Measurements from ENCODE around the gene SLC46A2.

Gene SLC46A2

GRCh38 chr9:112858005-112858404, 32.7 kb downstream of the SLC46A2 start:
- no peaks in the 10 kb centered on the region for H3K4me1 Mint-ChIP-seq (ENCODE audit: low read depth)
- H3K36me3 Mint-ChIP-seq, result peaks cover 2% of the 10 kb centered on the region
- no peak overlapping the region for H3K27ac Mint-ChIP-seq
- no peaks in the 10 kb centered on the region for H3K27me3 Mint-ChIP-seq
- no peaks in the 10 kb centered on the region for H3K9me3 Mint-ChIP-seq (ENCODE audit: low read depth)
- H3K4me3 Mint-ChIP-seq, result no peak overlapping the region

DNA sequence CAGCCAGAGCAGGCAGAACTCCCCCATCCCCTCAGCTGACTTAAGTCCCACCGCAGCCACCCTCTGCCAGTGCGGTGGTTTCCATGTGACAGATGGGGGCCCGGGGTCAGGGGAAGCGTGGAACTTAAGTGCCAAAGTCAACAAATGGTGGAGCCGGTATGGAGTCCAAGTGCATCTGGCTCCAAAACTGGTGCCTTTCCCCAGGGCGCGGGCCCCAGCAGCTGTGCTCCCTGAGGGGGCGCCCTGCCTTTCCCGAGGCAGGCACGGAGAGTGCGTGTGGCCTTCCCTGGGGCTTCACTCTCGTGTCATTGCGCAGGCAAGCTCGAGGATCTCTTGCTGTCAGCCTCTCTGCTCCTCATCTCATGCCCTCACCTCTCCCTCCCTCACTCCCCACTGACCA, 33.8 kb downstream of the SLC46A2 start:
- Mint-ChIP-seq H3K27me3 (no peaks in the 10 kb centered on the region), H3K36me3 (peaks cover 7% of the 10 kb centered on the region), H3K9me3 (ENCODE audit: low read depth) (no peaks in the 10 kb centered on the region), H3K4me1 (ENCODE audit: low read depth) (no peaks in the 10 kb centered on the region), H3K4me3 (no peak overlapping the region), H3K27ac (no peak overlapping the region)

DNA sequence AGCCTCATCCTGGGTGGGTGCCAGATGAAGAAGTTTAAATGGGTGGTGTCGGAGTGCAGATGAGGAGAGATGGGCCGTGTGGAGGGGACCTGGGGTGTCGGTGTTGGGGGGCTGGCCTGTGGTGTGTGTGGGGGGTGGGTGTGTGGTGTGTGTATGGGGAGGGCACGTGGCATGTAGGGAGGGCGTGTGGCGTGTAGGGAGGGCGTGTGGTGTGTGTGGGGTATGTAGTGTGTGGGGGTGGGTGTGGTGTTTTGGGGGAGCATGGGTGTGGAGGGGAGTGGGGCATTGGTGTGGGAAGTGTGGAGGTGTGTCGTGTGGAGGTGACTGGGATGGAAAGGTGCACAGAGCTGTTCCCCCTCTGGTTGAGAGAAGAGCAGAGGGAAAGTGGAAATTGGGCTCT, 34.5 kb downstream of the SLC46A2 start:
- Mint-ChIP-seq H3K4me3 (no peak overlapping the region), H3K27ac (no peak overlapping the region), H3K4me1 (ENCODE audit: low read depth) (no peaks in the 10 kb centered on the region)

GRCh38 chr9:112854657-112855056, 36.0 kb downstream of the SLC46A2 start:
- Mint-ChIP-seq H3K4me3 (no peak overlapping the region), H3K27me3 (no peaks in the 10 kb centered on the region), H3K36me3 (peaks cover 12% of the 10 kb centered on the region), H3K27ac (no peak overlapping the region), H3K4me1 (ENCODE audit: low read depth) (peaks cover under 1% of the 10 kb centered on the region), H3K9me3 (ENCODE audit: low read depth) (no peaks in the 10 kb centered on the region)

More for the DNA sequence above, 34.5 kb downstream of the SLC46A2 start:
- Mint-ChIP-seq H3K36me3 (peaks cover 10% of the 10 kb centered on the region), H3K9me3 (ENCODE audit: low read depth) (no peaks in the 10 kb centered on the region), H3K27me3 (no peaks in the 10 kb centered on the region)

- H3K36me3 Mint-ChIP-seq, result peaks cover 12% of the 10 kb centered on the region
- H3K9me3 Mint-ChIP-seq (ENCODE audit: low read depth), result no peaks in the 10 kb centered on the region
- no peak overlapping the region for H3K27ac Mint-ChIP-seq
- no peak overlapping the region for H3K4me3 Mint-ChIP-seq
- no peaks in the 10 kb centered on the region for H3K27me3 Mint-ChIP-seq
- H3K4me1 Mint-ChIP-seq (ENCODE audit: low read depth), result peaks cover 2% of the 10 kb centered on the region
Measured at GRCh38 chr9:112853882-112854585, 36.6 kb downstream of the SLC46A2 start.

DNA sequence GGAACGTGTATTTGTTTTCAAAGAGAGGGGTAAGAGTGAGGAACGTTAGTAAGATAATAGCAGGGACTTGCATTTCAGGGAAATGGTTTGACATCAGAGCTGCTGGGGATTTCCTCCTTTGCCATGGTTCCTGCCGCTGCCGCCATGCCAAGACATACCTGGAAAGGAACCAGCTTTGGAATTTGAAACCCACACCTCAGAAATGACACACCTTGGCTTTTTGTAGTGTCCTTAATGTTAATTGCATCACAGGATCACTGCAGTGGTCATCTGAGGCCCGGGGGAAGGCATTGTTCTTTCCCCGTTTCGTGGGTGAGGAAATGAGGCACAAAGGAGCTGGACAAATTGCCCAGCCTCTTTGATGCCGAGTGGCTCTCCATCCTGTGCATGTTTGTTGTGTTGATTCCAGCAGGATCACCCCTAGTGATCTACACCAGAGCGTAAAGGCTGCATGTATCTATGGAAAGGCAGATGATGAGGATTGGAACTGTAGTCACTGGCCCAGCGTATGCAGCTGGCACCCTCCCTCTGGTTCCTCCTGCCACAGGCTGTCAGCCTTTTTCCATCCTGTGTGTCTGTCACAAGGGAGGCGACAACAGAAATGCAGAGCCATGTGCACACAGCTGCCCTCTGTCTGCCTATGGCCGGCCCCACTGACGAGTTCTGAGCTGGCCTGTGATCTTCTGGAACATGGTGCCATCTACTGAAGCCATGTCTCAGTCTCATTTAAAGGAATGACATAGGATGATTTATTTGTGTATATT, 37.8 kb downstream of the SLC46A2 start:
- H3K4me3 Mint-ChIP-seq, result no peak overlapping the region
- peaks cover 12% of the 10 kb centered on the region for H3K36me3 Mint-ChIP-seq
- no peaks in the 10 kb centered on the region for H3K27me3 Mint-ChIP-seq
- H3K27ac Mint-ChIP-seq, result no peak overlapping the region
- H3K9me3 Mint-ChIP-seq (ENCODE audit: low read depth), result no peaks in the 10 kb centered on the region
- H3K4me1 Mint-ChIP-seq (ENCODE audit: low read depth), result peaks cover 4% of the 10 kb centered on the region

DNA sequence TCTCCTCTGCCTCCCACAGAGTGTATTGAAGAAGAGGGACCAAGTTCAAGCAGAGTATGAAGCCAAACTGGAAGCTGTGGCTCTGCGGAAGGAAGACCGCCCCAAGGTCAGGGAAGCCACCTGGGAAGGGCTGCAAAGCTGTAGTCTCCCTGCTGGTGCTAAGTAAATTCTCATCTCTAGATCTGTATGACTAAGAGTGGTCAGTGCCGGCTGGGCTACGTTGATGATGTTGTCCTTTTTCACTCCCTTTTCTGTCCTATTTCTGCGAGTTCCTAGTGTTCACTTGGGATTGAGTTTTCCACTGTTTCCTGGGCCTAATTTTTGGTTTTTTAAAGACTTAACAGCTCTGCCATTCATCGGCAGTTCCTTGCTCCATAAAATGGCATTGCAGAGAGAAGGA, 39.8 kb downstream of the SLC46A2 start:
- Mint-ChIP-seq H3K27ac (no peak overlapping the region), H3K4me3 (no peak overlapping the region), H3K4me1 (ENCODE audit: low read depth) (peaks cover 4% of the 10 kb centered on the region), H3K36me3 (peaks cover 16% of the 10 kb centered on the region), H3K9me3 (ENCODE audit: low read depth) (no peaks in the 10 kb centered on the region), H3K27me3 (no peaks in the 10 kb centered on the region)

- Mint-ChIP-seq H3K27ac (no peak overlapping the region), H3K36me3 (peaks cover 16% of the 10 kb centered on the region)
Measured at GRCh38 chr9:112849363-112849922, 41.2 kb downstream of the SLC46A2 start.

DNA sequence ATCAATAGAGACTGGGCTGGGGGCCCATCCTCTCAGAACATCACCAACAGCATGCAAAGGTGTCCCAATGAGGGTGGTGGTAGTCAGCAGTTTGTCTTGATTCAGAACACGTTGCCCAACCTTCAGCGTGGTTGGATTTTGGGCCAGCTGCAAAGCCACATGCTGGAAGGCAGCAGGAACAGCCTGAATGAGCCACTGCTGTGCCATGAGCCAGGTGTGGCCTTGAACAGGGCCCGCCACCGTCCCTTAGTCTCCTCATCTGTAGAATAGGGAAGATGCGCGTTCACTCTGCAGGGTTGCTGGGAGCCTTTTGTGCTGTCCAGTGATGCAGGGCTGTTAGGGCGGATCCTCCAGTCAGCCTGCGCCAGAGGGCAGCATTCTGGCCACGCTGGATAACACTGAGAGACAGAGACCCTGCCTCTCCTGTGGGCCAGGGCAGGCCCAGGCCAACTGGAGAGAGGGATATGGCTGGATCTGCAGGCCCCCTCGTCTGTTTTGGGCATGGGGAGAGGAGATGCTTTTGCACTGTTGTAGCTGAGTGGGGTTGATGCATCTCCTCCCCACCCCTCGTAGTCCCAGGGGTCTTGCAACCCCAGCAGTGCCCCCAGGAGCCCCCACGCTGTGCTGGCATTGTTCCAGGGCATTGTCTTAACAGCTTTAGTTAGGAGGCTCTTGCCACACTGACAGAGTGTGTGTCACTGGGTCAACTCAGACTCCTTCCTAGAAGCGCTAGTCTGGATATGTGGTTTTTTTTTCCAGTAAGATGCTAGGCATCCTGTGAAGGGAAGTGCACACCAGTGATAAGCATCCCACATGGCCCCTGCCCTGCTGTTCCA, 42.1 kb downstream of the SLC46A2 start:
- Mint-ChIP-seq H3K36me3 (peaks cover 14% of the 10 kb centered on the region), H3K4me3 (no peak overlapping the region), H3K27ac (no peak overlapping the region), H3K9me3 (ENCODE audit: low read depth) (no peaks in the 10 kb centered on the region), H3K27me3 (no peaks in the 10 kb centered on the region), H3K4me1 (ENCODE audit: low read depth) (peaks cover 12% of the 10 kb centered on the region)

More at GRCh38 chr9:112849363-112849922, 41.2 kb downstream of the SLC46A2 start:
- Mint-ChIP-seq H3K4me3 (no peak overlapping the region), H3K27me3 (no peaks in the 10 kb centered on the region), H3K4me1 (ENCODE audit: low read depth) (peaks cover 6% of the 10 kb centered on the region), H3K9me3 (ENCODE audit: low read depth) (no peaks in the 10 kb centered on the region)

DNA sequence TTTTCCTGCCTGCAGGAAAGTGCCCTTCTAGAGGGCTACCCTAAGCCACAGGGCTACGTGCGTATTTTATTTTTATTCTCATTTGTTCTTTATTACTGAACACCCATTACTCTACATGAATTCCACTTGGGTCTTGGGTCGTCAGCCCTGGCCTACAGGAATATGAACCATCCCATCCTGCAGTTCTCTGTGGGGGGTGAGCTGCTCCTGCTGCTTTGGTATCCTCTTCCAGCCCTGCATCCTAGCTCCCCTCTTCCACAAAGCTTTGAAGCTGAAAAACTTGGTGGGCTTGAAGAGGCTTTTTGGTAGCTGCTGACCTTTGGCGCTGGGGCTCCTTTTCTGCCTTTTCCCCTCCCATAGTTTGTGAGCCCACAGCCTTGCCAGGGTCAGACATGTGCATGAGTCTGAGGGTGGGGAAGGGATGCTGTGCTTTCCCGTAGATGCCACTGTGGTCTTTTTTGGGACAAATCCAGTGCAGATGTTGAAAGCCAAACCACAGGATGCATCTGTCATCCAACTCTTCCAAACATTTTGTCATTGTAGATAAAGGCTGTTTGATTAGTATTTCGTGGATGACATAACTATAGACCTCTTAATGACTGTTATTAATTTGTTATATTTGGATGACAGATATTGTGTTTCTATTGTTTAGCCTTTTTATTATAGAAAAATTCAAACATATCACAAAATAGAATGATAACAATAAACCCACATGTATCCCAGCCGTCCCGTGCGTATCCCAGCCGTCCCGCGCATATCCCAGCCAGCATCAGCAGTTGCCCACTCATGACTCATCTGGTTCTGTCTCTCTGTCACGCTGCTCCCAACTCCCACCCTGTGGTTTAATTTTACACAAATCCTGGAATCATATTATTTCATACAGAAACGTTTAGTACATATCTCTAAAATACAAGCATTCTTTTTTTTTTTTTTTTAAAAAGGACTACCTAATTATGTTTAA, 43.9 kb downstream of the SLC46A2 start:
- Mint-ChIP-seq H3K36me3 (peaks cover 9% of the 10 kb centered on the region), H3K9me3 (ENCODE audit: low read depth) (no peaks in the 10 kb centered on the region), H3K4me1 (ENCODE audit: low read depth) (peaks cover 12% of the 10 kb centered on the region), H3K27ac (no peak overlapping the region), H3K4me3 (no peak overlapping the region), H3K27me3 (no peaks in the 10 kb centered on the region)

GRCh38 chr9:112844771-112845542, 45.7 kb downstream of the SLC46A2 start:
- H3K4me1 Mint-ChIP-seq (ENCODE audit: low read depth), result peaks cover 12% of the 10 kb centered on the region

GRCh38 chr9:112842555-112842954, 48.1 kb downstream of the SLC46A2 start:
- H3K36me3 Mint-ChIP-seq, result peaks cover 7% of the 10 kb centered on the region
- H3K4me1 Mint-ChIP-seq (ENCODE audit: low read depth), result peaks cover 9% of the 10 kb centered on the region
- no peak overlapping the region for H3K4me3 Mint-ChIP-seq
- no peaks in the 10 kb centered on the region for H3K27me3 Mint-ChIP-seq
- no peak overlapping the region for H3K27ac Mint-ChIP-seq
- no peaks in the 10 kb centered on the region for H3K9me3 Mint-ChIP-seq (ENCODE audit: low read depth)

More at GRCh38 chr9:112844771-112845542, 45.7 kb downstream of the SLC46A2 start:
- Mint-ChIP-seq H3K27me3 (no peaks in the 10 kb centered on the region), H3K36me3 (peaks cover 4% of the 10 kb centered on the region), H3K4me3 (no peak overlapping the region), H3K9me3 (ENCODE audit: low read depth) (no peaks in the 10 kb centered on the region), H3K27ac (no peak overlapping the region)

- Mint-ChIP-seq H3K27me3 (no peaks in the 10 kb centered on the region), H3K36me3 (peaks cover 11% of the 10 kb centered on the region)
Measured at GRCh38 chr9:112841261-112841660, 49.4 kb downstream of the SLC46A2 start.

More at GRCh38 chr9:112841261-112841660, 49.4 kb downstream of the SLC46A2 start:
- Mint-ChIP-seq H3K27ac (no peak overlapping the region), H3K4me1 (ENCODE audit: low read depth) (peaks cover 9% of the 10 kb centered on the region), H3K9me3 (ENCODE audit: low read depth) (no peaks in the 10 kb centered on the region), H3K4me3 (no peak overlapping the region)

Data from activated naive CD8-positive, alpha-beta T cell (primary cell).